ENCODE measurements around the gene PPP2R5C.

The PPP2R5C gene

DNA sequence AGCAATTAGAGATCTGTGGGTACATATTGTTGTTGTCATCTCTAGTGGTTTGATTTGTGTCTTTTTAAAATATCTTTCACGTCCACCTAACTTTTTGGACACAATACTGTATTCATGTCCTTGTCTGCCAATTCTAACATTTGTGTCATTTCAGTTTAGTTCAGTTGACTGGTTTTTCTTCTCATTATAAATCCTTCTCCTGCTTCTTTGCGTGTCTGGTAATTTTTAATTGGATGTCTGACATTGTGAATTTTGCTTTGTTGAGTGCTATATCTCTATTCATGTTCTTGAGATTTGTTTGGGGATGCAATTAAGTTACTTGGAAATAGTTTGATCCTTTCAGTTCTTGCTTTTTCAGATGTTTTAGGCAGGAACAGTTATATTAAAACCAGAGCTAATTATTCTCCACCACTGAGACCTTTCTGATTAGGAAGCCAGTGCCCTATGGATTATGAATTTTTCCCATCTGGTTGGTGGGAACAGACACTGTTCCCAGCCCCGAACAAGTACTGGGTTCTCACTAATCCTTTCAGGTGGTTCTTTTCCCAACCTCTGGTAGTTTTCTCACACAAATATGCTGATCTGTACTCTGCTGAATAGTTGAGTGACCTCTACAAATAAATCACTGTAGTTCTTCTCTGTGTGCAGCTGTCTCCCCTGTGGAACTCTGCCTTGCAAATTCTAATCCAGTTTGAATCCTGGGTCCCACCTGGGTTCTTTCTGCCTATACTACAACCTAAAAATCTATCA, 111.7 kb downstream of the PPP2R5C start:
- DNase-seq: no peak

DNA sequence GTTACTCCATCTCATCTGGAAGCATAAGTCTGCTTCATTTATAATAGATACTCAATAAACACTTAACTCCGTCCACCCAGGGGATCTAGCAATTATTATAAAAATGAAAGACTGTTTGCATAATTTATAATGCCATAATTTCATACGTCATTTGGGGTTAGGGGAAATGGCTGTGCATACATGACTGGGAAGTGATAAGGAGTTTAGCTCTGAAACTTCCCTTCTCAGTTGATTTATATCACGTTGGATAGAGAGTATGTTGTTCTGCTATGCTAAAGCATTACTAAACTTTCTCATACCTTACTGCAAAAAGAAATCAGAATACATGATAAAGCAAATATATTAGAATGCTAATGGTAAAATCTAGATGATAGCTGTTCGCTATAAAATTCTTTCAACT, 112.5 kb downstream of the PPP2R5C start:
- DNase-seq: no peak

DNA sequence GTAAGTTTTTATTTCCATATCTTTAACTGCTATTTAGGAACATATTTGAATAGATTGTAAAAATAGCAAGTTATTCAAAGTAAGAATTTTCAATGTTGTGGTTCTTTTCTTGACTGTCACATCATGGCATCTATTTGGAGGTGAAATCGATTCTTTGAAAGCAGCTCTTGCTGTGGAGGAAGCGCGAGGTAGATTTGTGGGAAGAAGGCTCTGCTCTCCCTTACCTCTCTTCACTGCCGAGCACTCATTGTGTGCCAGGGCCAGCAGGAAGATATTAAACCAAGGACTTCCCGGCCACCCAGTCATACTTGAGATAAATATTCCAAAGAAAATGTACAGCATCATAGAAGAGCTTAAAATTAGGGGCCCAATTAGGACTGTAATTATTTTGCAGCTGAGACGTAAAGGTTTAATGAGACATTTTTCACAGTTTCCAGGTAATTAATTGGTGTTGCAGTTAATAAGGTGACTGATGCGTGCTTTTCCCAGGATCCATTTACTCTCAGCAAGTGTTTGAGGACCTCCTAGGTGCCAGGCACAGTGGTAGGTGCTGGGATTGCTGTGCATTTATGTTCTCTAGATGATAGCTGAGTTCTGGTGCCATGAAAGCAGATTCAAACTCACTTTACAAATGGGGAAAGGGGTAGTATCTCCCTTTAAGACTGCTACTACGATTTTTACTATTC, 113.7 kb downstream of the PPP2R5C start:
- DNase-seq: no peak

DNA sequence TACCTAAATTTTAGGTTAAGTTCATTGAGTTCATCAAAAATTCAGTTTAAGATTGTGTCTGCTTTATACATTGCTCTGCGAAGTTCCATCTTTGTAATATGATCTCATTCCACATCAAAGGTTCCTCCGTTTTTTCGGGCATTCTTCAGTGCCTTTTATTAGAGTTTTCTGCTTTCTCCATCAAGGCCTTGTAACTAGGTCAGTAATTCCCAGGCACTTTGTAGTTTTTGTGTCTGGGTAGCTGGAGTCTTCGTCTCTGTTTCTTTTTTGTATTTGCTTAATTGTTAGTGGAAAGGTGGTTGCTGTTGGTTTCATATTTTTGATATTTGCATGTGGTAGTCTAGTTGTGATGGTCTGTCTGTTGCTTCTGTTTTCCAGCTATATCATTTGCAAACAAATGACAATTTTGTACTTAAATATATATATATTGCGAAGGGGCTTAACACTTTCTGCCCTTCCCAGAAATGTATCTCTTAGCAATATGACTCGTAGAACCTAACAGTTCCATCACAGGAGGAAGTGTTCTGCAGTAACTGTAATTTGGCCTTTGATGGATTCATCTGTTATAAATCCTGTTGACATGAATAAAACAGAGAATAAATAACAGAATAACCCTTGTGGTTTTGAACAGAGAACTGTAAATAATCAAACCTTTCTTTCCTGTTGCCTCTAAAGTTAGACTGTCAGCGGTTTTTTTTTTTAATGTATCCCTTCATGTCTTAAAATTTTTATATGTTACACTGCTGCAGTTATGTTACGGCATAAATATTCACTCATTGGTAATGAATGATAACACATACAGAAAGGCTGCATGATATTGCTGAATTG, 114.4 kb downstream of the PPP2R5C start:
- no peak for DNase-seq

DNA sequence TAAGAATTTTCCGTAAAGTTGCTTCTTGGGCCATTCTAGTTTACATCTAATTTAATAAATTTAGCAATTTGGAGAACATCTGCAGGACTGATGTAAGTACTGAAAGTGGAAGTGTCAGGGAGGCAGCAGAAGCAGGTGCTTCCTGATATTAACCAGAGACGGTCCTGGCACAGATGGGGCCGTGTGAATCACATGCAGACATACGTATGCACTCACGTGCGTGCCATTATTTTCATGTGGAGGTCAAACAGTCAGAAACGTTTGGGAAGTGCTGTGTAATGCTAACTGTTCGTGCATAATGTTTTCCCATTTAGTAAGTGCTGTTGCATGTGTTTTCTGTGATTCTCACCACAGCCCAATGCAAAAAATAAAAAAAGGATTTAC, 115.0 kb downstream of the PPP2R5C start:
- no peak for DNase-seq

DNA sequence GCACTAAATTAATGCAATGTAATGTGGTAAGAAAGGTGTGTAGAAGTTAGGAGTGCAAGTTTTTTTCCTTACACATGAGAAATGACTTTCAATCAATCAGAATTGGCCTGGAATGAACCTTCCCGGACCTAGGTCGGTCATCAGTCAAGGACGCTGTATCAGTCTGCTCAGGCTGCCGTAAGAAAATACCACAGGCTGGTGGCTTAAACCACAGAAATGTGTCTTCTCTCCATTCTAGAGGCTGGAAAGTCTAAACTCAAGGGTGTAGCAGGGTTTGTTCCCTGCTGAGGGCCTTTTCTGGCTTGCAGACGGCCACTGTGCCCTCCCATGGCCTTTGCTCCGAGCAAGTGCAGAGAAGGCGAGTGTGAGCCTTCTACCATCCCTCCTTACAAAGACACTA, 116.3 kb downstream of the PPP2R5C start:
- no peak for DNase-seq

DNA sequence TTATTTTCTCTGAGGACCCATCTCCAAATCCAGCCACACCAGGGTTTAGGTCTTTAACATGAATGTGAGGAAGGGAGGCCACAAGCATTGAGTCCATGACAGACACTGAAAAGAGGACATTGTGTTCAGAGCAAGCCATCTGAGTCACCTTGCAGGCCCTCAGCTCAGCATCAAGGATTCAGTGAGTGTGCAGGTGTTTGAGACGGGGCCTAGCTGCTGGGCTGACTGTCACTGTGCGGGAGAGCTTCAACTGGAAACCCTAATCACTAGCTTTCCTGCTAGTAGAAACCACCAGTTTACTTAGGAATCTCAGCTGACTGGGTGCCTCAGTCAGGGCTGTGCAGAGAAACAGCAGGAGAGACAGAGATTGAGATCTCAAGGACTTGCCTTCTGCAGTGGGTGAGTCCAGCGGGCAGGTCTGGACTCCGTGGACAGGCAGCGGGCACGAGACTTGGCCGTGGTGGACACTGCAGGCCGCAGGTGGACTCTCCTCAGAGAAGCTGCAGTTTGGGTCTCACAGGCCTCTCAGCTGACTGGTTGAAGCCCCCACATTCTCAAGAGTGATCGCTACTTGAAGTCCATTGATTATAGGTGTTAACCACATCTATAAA, 116.8 kb downstream of the PPP2R5C start:
- no peak for DNase-seq

DNA sequence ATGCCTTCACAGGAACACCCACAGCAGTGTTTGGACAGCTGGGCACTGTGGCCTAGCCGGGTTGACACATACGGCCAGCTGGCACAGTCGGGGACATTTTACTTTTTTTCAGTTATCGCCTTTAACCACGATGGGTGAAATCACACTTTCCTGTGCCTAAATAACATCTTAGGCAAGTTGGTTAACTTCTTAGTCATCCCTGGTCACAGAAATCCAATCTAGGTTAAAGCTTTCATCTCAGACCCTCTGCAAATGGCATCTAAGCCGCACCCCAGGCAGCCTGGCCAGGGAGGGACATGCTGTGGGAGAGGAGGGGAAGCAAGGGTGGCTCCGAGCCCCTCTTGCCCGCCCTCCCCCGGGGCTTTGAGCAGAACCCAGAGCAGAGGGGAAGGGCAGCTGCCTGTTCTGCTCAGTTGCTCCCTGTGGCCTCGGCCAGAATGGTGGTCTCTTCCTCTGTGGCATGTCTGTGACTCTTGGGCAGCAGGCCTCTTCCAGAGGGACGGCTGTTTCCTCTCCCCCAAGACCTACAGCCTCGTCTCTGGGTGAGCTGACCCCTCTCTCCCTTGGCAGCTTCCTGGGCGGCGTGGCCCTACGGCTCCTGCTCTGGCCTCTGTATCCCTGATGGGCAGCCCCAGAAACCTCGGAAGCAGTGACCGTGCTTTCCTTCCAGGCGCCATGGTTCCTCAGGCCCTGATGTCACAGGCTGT, 117.5 kb downstream of the PPP2R5C start:
- DNase-seq: no peak

DNA sequence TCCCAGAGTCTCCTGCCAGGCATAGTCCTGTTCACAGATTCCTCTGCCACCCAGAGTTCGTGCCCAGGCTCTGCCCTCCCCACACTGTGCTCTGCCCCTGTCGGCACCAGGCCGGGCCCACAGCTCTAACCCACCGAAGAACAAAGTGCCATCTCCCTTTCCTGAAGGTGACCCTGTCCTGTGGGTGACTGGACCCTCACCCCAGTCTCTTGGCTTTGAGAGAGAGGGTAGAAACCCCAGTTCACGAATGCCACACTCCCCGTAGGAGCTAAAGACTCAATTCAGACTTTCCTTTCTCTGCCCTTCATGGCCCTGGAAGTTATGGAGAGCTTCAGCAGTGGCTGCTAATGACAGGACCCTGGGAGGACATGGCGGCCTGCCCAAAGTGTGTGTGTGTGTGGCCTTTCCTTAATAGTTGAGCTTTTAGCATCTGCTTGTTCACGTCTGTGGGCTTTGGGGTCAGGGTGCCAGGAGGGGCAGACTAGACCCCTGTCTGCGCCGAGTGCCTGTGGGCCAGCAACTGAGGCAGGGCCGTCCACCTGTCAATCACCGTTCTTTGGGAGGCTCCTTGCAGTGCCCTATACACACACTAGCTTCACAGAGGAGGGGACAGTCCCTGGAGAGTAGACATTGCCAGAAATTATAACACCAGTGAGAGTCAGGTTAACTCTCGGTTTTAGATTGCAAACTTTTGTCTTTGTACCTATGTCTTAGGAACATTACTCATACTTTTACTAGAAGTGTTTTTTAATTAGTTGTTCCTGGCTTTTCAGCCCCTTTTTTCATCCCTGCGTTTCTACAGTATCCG, 118.2 kb downstream of the PPP2R5C start:
- no peak for DNase-seq

DNA sequence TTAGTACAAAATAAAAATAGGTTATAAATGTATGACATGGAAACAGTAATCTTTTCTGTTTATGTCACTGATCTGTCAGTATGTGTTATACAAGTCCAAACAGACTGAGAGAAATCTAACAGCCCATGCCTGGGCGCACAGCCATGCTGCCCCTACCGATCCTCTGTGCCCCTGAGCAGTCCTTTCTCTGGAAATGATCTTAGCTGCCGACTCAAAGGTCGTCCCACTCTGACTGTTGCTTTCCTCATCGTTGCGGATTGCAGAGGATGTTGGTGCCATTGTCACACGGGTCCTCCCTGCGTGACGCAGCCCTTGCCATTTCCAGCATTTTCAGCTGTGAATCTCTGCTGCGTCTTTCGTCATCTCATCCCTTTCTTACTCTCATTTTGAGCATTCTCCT, 119.9 kb downstream of the PPP2R5C start:
- no peak for DNase-seq

DNA sequence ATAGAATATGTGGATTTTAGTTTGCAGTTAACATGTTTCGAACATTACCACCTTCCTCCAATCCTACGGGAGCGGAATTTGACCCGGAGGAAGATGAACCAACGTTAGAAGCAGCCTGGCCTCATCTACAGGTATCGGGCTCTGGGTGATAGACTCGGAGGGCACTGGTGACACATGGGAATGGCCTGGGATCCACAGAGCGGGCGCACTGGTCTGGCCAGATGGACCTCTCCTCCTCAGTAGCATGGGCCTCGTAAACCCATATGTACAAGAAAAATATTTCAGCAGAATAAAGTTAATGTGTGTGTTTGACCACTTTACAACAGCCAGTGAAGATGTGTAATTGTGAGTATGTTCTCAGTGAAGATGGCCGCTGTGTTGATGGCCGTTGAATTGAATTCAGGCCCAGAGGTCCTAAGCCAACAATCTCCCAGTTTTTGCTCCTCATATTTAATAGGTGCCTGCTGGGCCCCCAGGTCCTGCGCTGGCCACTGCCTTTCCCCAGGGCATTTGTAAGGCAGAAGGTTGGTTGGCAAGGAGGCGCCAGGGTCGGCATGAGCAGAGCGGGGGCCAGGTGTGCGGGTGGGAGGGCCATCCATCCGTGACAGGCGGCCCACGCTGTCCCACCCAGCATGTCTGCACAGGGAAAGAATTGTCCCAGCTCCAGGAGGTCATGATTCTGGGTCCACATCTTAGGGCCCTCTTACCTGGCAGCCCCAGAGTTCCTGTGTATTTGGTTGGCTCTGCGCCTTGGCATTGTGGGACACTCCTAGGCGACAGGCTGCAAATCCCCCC, 120.8 kb downstream of the PPP2R5C start:
- DNase-seq: no peak

DNA sequence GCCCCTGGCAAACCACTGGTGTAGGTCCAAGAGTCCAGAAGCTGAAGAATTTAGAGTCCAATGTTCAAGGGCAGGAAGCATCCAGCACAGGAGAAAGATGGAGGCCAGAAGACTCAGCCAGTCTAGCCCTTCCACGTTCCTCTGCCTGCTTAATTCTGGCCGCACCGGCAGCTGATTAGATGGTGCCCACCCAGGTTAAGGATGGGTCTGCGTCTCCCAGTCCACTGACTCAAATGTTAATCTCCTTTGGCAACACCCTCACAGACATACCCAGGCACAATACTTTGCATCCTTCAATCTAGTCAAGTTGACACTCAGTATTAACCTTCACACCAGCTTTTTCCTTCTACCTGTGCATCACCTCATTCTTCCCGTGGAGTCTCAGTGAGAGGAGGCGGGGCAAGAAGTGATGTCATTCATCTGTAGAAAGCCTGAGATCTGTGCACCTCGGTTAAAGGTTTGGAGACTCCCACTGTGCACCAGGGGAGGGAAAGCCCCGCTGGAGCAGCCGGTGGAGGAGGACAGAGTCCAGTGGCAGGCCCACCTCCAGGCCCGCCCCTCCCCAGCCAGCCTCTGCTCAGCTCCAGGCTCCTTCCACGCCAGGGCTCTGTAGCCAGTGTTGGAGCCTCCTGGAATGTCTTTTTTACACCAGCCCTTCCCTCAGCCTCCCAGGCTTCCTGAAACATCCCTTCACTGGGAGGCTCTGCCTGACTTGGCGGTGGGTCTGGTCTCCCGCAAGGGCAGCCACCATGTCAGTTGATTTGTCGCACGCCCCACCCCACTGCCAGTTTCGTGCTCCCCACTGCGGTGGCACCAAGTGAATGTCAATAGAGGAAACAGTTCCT, 122.8 kb downstream of the PPP2R5C start:
- no peak for DNase-seq

DNA sequence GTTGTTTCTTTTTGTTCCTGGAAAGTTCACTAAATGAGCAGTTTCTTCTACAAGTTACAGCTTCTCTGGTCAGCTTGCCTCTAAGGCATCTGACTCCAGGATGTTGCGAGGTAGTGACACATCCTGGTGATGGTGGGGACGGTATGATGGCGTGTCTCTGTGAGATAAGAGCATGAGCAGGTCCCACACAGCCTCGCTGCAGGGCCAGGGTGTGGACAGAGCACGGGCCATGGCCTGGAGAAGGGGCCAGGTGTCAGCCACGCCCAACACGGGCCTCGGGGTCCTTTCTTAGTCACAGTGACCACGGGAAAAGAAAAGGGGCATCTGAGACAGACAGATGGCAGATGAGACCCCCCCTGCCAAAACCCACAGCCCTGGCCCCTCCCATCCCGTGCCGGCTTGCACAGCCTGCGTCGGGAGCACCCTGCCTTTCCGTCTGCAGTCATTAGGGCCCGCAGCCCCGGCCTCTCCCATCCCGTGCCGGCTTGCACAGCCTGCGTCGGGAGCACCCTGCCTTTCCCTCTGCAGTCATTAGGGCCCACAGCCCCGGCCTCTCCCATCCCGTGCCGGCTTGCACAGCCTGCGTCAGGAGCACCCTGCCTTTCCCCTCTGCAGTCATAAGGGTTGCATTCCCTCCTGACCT, 123.5 kb downstream of the PPP2R5C start:
- no peak for DNase-seq

DNA sequence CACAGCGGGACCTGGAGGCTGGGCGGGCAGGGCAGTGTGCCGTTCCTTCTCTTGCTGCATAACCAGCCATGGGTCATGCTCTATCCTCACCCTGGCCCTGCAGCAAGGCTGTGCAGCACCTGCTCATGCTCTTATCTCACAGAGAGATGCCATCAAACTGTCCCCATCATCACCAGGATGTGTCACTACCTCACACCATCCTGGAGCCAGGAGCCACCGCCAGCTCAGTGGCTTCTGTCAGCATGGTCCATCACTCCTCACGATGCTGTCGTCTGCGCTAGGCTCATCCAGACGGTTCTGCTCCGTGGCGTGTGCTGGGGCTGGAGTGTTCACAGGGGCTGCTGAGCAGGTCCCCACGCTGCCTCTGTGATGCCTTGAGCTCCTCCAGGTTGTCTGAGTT, 125.7 kb downstream of the PPP2R5C start:
- DNase-seq: no peak

DNA sequence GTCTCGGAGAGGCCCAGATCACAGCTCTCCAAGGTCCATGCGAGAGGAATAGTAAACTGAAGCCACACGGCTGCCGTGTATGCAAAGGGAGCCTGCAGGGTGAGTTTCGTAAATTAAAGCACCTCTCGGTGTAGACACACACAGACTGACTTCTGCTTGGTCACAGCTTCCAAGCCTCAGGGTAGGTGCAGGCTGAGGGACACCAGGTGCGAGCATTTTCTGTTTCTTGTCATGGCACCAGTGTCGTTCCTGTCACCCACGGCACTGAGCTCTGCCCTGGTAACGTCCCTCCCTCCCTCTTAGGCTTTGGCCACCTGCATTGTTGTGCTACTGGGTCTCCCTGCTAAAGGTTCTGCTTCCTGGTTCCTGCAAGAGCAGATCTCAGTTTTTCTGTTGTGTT, 126.7 kb downstream of the PPP2R5C start:
- DNase-seq: no peak

DNA sequence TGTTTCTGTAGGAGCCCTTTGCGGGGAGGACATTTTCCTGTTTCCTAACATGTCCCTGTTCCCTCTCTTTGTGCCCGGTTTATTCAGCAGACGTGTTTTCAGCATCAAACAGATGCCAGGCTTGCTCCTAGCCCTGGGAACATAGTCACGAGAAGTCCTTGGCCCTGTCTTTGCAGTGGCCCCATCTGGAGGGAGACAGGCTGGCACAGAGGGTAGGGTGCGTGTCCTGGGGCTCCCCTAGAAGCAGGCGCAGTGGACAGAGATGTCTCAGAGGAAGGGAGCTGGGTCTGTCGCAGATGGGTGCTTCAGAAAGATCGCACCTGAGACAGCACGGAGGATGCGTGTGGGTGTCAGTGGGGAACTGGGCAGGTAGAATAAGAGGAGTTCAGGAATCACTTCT, 127.9 kb downstream of the PPP2R5C start:
- DNase-seq: no peak

DNA sequence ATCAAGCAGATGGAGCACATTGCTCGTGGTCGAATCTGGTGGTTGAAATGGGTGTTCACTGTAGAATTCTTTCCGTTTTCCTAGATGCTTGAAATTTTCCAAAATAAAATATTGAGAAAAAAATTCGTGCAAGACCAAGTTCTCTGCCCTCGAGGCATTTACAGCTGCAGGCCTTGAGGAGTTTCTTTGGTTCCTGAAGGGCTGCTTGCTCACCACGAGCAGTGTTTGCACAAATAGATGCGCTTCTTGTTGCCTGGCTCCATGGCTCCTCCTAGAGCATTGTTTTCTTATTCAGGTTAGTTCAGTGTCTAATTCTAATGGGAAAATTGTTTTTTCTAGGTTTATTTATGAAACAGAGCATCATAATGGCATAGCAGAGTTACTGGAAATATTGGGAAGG, 128.4 kb downstream of the PPP2R5C start:
- no peak for DNase-seq

DNA sequence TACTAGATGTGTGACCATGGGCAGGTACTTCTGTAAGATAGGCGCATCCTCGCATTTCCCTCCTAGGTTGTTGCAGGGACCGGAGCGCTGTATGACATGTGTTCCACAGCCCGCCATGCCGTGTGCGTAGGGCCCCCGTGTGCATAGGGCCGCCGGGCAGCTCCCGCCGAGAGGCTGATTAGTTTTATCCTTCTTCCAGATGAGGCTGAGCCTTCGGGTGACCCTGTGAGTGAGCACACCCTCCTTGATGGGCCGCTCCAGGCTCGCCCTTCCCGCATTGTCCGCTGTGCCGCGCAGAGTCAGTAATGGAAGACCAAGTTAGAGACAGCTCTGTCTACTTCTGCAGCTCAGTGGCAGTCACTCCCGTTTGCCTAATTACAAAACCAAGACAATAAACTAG, 130.0 kb downstream of the PPP2R5C start:
- DNase-seq: no peak

DNA sequence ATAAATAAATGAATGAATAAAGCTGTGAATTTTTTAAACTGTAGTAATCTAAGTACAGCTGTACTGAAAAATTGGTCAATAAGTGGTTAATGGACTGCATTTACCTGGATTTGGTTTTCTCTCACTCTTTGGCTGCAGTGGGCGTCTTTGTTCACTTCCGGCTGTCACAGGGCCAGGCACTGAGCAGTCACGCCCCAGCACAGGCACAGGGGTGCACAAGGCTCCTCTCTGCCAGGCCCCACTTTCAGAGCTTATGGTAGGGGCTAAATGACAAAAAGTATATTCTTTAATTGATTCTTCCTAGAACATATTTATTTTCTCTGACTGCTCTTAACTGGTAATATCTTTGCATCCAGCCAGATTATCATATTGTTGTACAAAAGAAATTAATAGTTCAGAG, 132.2 kb downstream of the PPP2R5C start:
- DNase-seq: no peak
